OCI-LY3 (cell line): ENCODE results near the gene MAP3K5.

Experiments used
- H2AFZ ChIP-seq: fragments of 200-600, 300-600 bp; shearing (Covaris generic); 2 replicates; pipeline ENCODE4 v1.6.0; 2014; ENCODE audit warnings: antibody characterized with exemption, low read depth, low read length
- H3K27ac ChIP-seq: fragments of 200-600, 300-600 bp; sonication (generic); 2 replicates; pipeline ENCODE4 v1.5.1; 2014; ENCODE audit warnings: mild to moderate bottlenecking, low read length, moderate library complexity, mixed read lengths
- H3K27me3 ChIP-seq: fragments of 200-600, 300-600 bp; sonication (generic); 2 replicates; pipeline ENCODE4 v1.6.1; 2014; ENCODE audit warnings: low read depth, low read length, mixed read lengths
- H3K36me3 ChIP-seq: fragments of 200-600, 300-600 bp; sonication (generic); replicated peaks from 2 replicates; pipeline ENCODE3; 2014; ENCODE audit warnings: low read depth, low read length, mixed read lengths
- H3K4me1 ChIP-seq: fragments of 300-600, 200-600 bp; sonication (generic); 2 replicates; pipeline ENCODE4 v1.6.1; 2014; ENCODE audit warnings: low read length, mixed read lengths
- H3K4me2 ChIP-seq: fragments of 200-600, 300-600 bp; sonication (generic); 2 replicates; pipeline ENCODE4 v1.6.1; 2014; ENCODE audit warnings: low read length, mixed read lengths
- H3K4me3 ChIP-seq: fragments of 300-600, 200-600 bp; sonication (generic); 2 replicates; pipeline ENCODE4 v1.5.1; 2014; ENCODE audit warnings: antibody characterized with exemption, mild to moderate bottlenecking, low read length, moderate library complexity
- H3K79me2 ChIP-seq: fragments of 300-600, 200-600 bp; shearing (Covaris generic); 2 replicates; pipeline ENCODE4 v1.6.1; 2014; ENCODE audit warnings: mild to moderate bottlenecking, low read length, mixed read lengths
- H3K9ac ChIP-seq: fragments of 300-600, 200-600 bp; shearing (Covaris generic); 2 replicates; pipeline ENCODE4 v1.6.0; 2014; ENCODE audit warnings: mild to moderate bottlenecking, low read length, moderate library complexity
- H3K9me3 ChIP-seq: fragments of 200-600, 300-600 bp; shearing (Covaris generic); 2 replicates; pipeline ENCODE4 v1.6.1; 2014; ENCODE audit warnings: low read length, mixed read lengths; ENCODE audit not compliant: insufficient read depth
- H4K20me1 ChIP-seq: fragments of 200-600, 300-600 bp; sonication (generic); 2 replicates; pipeline ENCODE4 v1.6.1; 2016; ENCODE audit warnings: low read length, mixed read lengths; ENCODE audit not compliant: insufficient read depth
- EZH2phosphoT487 ChIP-seq: fragments of 200-600 bp; shearing (Covaris generic); IDR thresholded peaks from 2 replicates; pipeline ENCODE4 v1.6.1; 2018; ENCODE audit warnings: antibody characterized with exemption, mixed run types, low read depth
- TF ChIP-seq, protein P1 (sequence below): fragments of 200-600, 300-600 bp; sonication (generic); IDR thresholded peaks from 2 replicates; pipeline ENCODE4 v1.5.1; 2014; ENCODE audit warnings: antibody characterized with exemption, low read length, low read depth

MAP3K5 gene

GRCh38 chr6:136521911-136522310, 270.4 kb downstream of the MAP3K5 start:
- no peaks in the 10 kb centered on the region for H3K9me3 ChIP-seq
- H3K4me3 ChIP-seq = no peak overlapping the region
- H3K4me1 ChIP-seq = 0 out of 2 replicates have a peak, but pooled peaks cover 4% of the 10 kb centered on the region
- H3K36me3 ChIP-seq = no peaks in the 10 kb centered on the region
- H3K27ac ChIP-seq = no peak overlapping the region
- TF ChIP-seq, protein P1, sequence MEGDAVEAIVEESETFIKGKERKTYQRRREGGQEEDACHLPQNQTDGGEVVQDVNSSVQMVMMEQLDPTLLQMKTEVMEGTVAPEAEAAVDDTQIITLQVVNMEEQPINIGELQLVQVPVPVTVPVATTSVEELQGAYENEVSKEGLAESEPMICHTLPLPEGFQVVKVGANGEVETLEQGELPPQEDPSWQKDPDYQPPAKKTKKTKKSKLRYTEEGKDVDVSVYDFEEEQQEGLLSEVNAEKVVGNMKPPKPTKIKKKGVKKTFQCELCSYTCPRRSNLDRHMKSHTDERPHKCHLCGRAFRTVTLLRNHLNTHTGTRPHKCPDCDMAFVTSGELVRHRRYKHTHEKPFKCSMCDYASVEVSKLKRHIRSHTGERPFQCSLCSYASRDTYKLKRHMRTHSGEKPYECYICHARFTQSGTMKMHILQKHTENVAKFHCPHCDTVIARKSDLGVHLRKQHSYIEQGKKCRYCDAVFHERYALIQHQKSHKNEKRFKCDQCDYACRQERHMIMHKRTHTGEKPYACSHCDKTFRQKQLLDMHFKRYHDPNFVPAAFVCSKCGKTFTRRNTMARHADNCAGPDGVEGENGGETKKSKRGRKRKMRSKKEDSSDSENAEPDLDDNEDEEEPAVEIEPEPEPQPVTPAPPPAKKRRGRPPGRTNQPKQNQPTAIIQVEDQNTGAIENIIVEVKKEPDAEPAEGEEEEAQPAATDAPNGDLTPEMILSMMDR = no peak
- TF ChIP-seq EZH2phosphoT487 = no peak
- no peaks in the 10 kb centered on the region for H3K79me2 ChIP-seq
- no peak overlapping the region for H3K9ac ChIP-seq
- no peaks in the 10 kb centered on the region for H3K27me3 ChIP-seq
- no peak overlapping the region for H2AFZ ChIP-seq
- H4K20me1 ChIP-seq = no peaks in the 10 kb centered on the region
- no peak overlapping the region for H3K4me2 ChIP-seq

DNA sequence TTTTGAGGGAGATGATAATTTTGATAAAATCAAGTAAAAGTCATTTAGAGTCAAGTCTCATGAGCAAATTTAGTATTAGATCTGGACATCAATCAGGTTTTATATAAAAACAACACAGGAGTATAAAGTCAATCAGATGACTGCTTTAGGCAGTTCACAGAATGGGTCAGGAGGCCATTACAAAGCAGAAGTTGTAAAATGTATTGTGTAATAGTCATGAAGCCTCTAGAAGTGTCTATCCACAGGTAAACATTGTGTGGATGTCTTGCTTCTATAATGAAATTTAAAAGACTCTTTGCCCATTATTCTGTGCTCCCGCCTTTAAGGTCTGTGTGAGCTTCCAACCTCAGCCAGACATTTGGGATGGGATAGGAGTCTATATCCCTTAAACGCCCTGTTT, 270.9 kb downstream of the MAP3K5 start:
- Histone ChIP-seq H3K4me1 (0 out of 2 replicates have a peak, but pooled peaks cover 4% of the 10 kb centered on the region), H3K36me3 (no peaks in the 10 kb centered on the region), H3K4me2 (no peak overlapping the region), H3K79me2 (no peaks in the 10 kb centered on the region), H3K27ac (no peak overlapping the region), H3K4me3 (no peak overlapping the region), H4K20me1 (no peaks in the 10 kb centered on the region), H3K27me3 (no peaks in the 10 kb centered on the region), H3K9me3 (no peaks in the 10 kb centered on the region), H2AFZ (no peak overlapping the region), H3K9ac (no peak overlapping the region)
- no peak for TF ChIP-seq EZH2phosphoT487
- TF ChIP-seq, protein P1 = no peak

- Histone ChIP-seq H3K9me3 (no peaks in the 10 kb centered on the region), H2AFZ (no peak overlapping the region), H3K9ac (no peak overlapping the region), H3K27ac (no peak overlapping the region), H3K79me2 (no peaks in the 10 kb centered on the region), H3K27me3 (no peaks in the 10 kb centered on the region), H3K4me3 (no peak overlapping the region), H3K36me3 (no peaks in the 10 kb centered on the region), H3K4me1 (0 out of 2 replicates have a peak, but pooled peaks cover 4% of the 10 kb centered on the region), H3K4me2 (no peak overlapping the region), H4K20me1 (no peaks in the 10 kb centered on the region)
- TF ChIP-seq, protein P1 = no peak
- no peak for TF ChIP-seq EZH2phosphoT487
Measured at GRCh38 chr6:136520517-136520916, 271.8 kb downstream of the MAP3K5 start.

DNA sequence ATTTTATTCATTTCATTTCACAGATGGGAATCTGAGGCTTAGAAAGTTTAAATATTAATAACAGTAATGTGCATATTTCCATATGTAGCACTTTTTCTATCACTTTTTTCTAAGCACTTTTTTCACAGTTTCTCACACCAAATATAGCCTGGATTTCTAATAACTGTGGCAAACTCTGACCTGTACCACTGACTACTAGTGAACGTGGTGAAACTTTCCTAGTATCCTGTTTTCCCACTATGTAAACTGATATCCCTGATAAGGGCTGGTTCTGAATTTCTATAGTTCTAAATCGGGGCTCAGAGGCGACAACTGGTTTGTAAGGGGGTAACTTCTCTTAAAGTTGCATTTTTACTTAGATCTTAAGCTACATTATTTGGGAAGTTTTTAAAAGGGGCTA, 274.7 kb downstream of the MAP3K5 start:
- no peak overlapping the region for H3K4me3 ChIP-seq
- H3K27me3 ChIP-seq = no peaks in the 10 kb centered on the region
- no peak overlapping the region for H3K27ac ChIP-seq
- H3K9ac ChIP-seq = no peak overlapping the region
- no peaks in the 10 kb centered on the region for H3K36me3 ChIP-seq
- TF ChIP-seq, protein P1 = no peak
- no peak for TF ChIP-seq EZH2phosphoT487
- no peaks in the 10 kb centered on the region for H4K20me1 ChIP-seq
- H2AFZ ChIP-seq = no peak overlapping the region
- no peaks in the 10 kb centered on the region for H3K79me2 ChIP-seq
- no peak overlapping the region for H3K4me2 ChIP-seq
- no peaks in the 10 kb centered on the region for H3K4me1 ChIP-seq
- no peaks in the 10 kb centered on the region for H3K9me3 ChIP-seq
